GM10266 (cell line): Measurements from ENCODE around the gene ST6GALNAC3.

Source experiments
- DNase-seq: peaks from one replicate; pipeline ENCODE4 v3.0.0; 2012; ENCODE audit errors: extremely low spot score
- CTCF ChIP-seq: IDR thresholded peaks from 2 replicates; pipeline ENCODE4 v1.5.1; 2012; ENCODE audit warnings: mild to moderate bottlenecking, low read depth; ENCODE audit not compliant: control insufficient read depth, insufficient read depth; ENCODE audit errors: missing control alignments

Gene ST6GALNAC3

DNA sequence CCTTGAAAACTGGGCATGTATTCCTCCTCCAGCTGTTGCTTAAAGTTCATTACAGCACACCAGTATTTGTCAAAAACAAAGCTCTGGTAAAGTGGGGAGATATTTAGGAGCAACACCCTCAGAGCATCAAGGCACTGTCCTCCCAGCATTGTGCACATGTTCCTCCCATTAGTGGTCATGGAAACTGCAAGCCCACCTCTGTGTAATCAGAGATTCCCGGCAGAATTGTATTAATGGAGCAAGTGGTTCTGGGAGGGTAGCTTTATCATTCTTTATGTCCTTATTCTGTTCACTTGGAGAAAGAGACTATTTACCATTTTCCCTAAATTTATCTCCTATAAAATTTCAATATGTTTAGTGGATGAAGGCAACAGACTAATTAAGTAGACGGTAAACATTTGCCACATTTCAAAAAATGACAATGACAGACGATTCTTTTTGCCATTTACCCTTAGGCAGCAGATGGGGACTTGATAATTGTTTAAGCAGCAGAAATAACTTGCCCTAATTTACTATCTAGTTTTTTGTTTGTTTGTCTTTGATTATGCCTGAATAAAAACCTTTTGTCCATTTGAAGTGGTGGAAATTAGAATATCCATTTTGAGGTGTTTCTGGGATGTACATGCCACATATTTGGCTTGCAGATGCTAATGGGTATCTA, 503.1 kb downstream of the ST6GALNAC3 start:
- TF ChIP-seq CTCF = no peak
- no peak for DNase-seq

DNA sequence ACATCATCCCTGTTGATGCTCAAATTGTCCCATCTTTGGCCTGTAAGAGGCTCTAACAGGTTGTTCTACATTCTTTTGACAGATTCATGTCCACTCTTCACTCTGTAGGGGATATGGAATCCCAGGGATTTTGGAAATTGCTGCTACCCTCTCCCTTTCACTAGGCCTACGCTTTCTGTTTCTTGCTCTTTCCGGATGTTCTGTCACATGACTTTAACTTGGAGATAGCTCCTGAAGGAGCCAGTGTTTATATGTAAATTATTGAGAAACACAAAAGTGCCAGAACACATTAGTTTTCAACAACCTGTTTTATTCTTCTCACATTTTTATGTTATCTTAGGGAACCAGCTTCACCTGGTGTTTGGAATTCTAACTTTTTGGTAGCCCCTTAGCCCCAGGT, 505.7 kb downstream of the ST6GALNAC3 start:
- TF ChIP-seq CTCF = no peak

GRCh38 chr1:76581712-76582111, 507.2 kb downstream of the ST6GALNAC3 start:
- no peak for DNase-seq
- no peak for TF ChIP-seq CTCF

More for the DNA sequence above, 505.7 kb downstream of the ST6GALNAC3 start:
- DNase-seq = no peak

DNA sequence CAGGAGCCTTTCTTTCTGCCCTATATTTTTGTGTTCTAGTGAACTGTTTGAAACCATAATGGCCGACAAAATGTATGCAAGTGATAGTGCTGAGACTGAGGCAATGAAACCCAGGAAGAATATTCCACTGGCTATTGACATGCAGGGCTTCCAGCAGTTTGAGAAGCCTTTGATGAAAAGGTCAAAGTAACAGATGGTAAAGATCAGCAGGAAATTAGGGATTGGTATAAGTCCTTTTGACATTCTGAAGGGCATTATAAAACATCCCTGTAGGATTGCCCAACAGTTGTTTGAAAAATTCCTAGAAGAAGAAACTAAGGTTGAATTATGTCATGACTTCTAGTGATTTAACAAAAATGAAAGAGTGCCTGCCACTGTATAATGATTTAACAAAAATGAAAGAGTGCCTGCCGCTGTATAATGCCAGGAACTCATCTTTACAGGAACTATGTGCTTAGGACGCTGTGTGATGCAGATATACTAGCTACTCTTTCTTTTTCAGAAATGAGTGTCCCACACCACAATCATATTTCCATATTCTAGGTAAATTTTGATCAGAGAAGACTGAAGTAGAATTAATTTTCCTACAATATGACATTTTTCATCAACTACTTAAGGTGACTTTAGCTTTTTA, 508.8 kb downstream of the ST6GALNAC3 start:
- no peak for DNase-seq
- TF ChIP-seq CTCF = no peak

- no peak for DNase-seq
- no peak for TF ChIP-seq CTCF
Observed at GRCh38 chr1:76583875-76584477, 509.4 kb downstream of the ST6GALNAC3 start.

DNA sequence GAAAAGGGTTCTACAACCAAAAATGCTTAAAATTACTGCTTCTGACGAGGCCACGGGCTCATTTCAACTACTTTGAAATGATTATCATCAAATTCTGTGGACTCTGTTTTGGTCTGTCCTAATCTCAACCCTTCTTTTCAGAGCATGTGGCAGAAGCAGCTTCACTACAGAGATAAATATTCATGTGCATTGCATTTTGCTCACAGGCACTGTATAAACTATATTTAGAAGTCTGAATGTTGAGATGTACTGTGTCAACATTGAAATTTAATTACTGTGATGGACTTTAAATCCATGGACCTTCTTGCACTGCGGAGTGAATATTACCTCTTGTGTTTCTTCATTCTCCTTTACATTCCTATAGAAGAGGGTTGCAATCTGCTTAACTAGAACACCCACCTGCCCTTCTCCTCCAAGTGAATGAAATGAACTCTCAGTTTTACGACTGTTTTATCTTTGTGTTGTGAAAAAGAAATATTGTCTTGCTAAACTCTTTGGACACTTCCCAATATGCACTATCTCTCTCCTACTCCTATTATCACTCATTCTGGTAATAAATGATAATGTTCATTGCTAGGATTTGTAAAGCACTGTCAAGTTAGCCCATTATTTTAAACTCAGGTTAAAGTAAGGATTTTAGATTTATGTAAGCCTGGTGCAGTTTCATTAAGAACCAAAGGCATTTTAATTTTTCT, 511.6 kb downstream of the ST6GALNAC3 start:
- TF ChIP-seq CTCF = no peak
- no peak for DNase-seq
